GM18517 (cell line): ENCODE data around the gene GTF2H2C.
"Not testable (repeated sequence)": the region's sequence is repeated elsewhere in the genome, so short reads cannot be mapped to it uniquely, and the experiment has no call there.

Experiments
- ATAC-seq: cut with Tn5 transposase; IDR thresholded peaks from one replicate; pipeline ENCODE4 v1.9.1; 2021; ENCODE audit warnings: mild to moderate bottlenecking, moderate library complexity; ENCODE audit not compliant: unreplicated experiment

GTF2H2C gene

GRCh38 chr5:69559908-69560330 lies at the start of gene GTF2H2C:
TSS of gene GTF2H2C (plus strand) at chr5:69560191. CDS start at chr5:69565133, 4,942 bp downstream.
- peak; percentile 91 for ATAC-seq

- no peak for ATAC-seq
Measured at GRCh38 chr5:69510694-69511093, 49.3 kb upstream of the GTF2H2C start.

GRCh38 chr5:69512740-69513260 lies 47.2 kb upstream of the GTF2H2C start:
- no peak for ATAC-seq

GRCh38 chr5:69515570-69515969 lies 44.4 kb upstream of the GTF2H2C start:
- ATAC-seq, result not testable (repeated sequence)

- no peak for ATAC-seq
Measured at GRCh38 chr5:69516769-69517168, 43.2 kb upstream of the GTF2H2C start.

- no peak for ATAC-seq
Measured at GRCh38 chr5:69517763-69518212, 42.2 kb upstream of the GTF2H2C start.

GRCh38 chr5:69519285-69519684 lies 40.7 kb upstream of the GTF2H2C start:
- ATAC-seq, result no peak

- ATAC-seq, result no peak
Measured at GRCh38 chr5:69522035-69522434, 38.0 kb upstream of the GTF2H2C start.

GRCh38 chr5:69525490-69525889 lies 34.5 kb upstream of the GTF2H2C start:
- ATAC-seq, result no peak

GRCh38 chr5:69526660-69527059 lies 33.3 kb upstream of the GTF2H2C start:
- no peak for ATAC-seq

- ATAC-seq, result no peak
Measured at GRCh38 chr5:69527128-69527770, 32.7 kb upstream of the GTF2H2C start.

- no peak for ATAC-seq
Measured at GRCh38 chr5:69528035-69528434, 32.0 kb upstream of the GTF2H2C start.

GRCh38 chr5:69528609-69529008 lies 31.4 kb upstream of the GTF2H2C start:
- no peak for ATAC-seq

GRCh38 chr5:69530561-69531405 lies 29.2 kb upstream of the GTF2H2C start:
- ATAC-seq, result no peak

GRCh38 chr5:69531406-69531801 lies 28.6 kb upstream of the GTF2H2C start:
- no peak for ATAC-seq

- ATAC-seq, result not testable (repeated sequence)
Measured at GRCh38 chr5:69537911-69538310, 22.1 kb upstream of the GTF2H2C start.

- ATAC-seq, result not testable (repeated sequence)
Measured at GRCh38 chr5:69538735-69539134, 21.3 kb upstream of the GTF2H2C start.

- ATAC-seq, result not testable (repeated sequence)
Measured at GRCh38 chr5:69541347-69541746, 18.6 kb upstream of the GTF2H2C start.

GRCh38 chr5:69542838-69543618 lies 17.0 kb upstream of the GTF2H2C start:
- ATAC-seq, result not testable (repeated sequence)

- not testable (repeated sequence) for ATAC-seq
Measured at GRCh38 chr5:69544602-69545001, 15.4 kb upstream of the GTF2H2C start.
